Cardiac fibroblast (primary cell): Measurements from ENCODE around the gene SLC6A19.

Experiments
- DNase-seq, 2 donors: peaks; one replicate each; pipeline versions ENCODE4 v3.0.0 to v3.0.0-alpha.2; 2010; ENCODE audit warnings: low read depth in 2 of 2
- H3K4me3 ChIP-seq, 2 donors: replicated peaks in 1 of 2; 1 replicate in 1 of 2; 2 replicates in 1 of 2; pipeline ENCODE4 v1.5.1; 2011; ENCODE audit warnings: low read depth in 2 of 2, low read length in 2 of 2, mild to moderate bottlenecking in 2 of 2, moderate library complexity in 1 of 2
- CTCF ChIP-seq: IDR thresholded peaks from one replicate; pipeline ENCODE4 v1.5.1; 2011; ENCODE audit warnings: low read depth, mild to moderate bottlenecking, low read length, inconsistent platforms

Gene SLC6A19

GRCh38 chr5:1201327-1202025 lies at the start of gene SLC6A19:
Gene SLC6A19, plus strand, starts transcription at chr5:1201595. Its CDS starts 56 bp downstream, at chr5:1201651.
- H3K4me3 ChIP-seq, result no peak within 1 kb of the TSS
- DNase-seq, result no peak
- TF ChIP-seq CTCF, result no peak

GRCh38 chr5:1152156-1152555 lies 49.2 kb upstream of the SLC6A19 start:
- TF ChIP-seq CTCF, result no peak
- DNase-seq, result no peak
- H3K4me3 ChIP-seq, result no peak overlapping the region

- no peak for TF ChIP-seq CTCF
- DNase-seq, result no peak
- H3K4me3 ChIP-seq, result no peak overlapping the region
Measured at GRCh38 chr5:1152771-1153282, 48.6 kb upstream of the SLC6A19 start.

GRCh38 chr5:1153428-1153827 lies 48.0 kb upstream of the SLC6A19 start:
- no peak for TF ChIP-seq CTCF
- DNase-seq, result no peak
- no peak overlapping the region for H3K4me3 ChIP-seq

- DNase-seq, result no peak
- TF ChIP-seq CTCF, result no peak
- no peak overlapping the region for H3K4me3 ChIP-seq
Measured at GRCh38 chr5:1155191-1156032, 46.0 kb upstream of the SLC6A19 start.

GRCh38 chr5:1156033-1156753 lies 45.2 kb upstream of the SLC6A19 start:
- TF ChIP-seq CTCF, result no peak
- no peak overlapping the region for H3K4me3 ChIP-seq
- DNase-seq, result no peak
